Hematopoietic multipotent progenitor cell treated with erythropoietin and hydrocortisone succinate and interleukin-3 and kit ligand, for 4 days (in vitro differentiated cells): ENCODE data around the gene ALG5.

ENCODE experiments used
- DNase-seq: peaks from one replicate; pipeline ENCODE4 v3.0.0-alpha.2; 2015

ALG5 gene

DNA sequence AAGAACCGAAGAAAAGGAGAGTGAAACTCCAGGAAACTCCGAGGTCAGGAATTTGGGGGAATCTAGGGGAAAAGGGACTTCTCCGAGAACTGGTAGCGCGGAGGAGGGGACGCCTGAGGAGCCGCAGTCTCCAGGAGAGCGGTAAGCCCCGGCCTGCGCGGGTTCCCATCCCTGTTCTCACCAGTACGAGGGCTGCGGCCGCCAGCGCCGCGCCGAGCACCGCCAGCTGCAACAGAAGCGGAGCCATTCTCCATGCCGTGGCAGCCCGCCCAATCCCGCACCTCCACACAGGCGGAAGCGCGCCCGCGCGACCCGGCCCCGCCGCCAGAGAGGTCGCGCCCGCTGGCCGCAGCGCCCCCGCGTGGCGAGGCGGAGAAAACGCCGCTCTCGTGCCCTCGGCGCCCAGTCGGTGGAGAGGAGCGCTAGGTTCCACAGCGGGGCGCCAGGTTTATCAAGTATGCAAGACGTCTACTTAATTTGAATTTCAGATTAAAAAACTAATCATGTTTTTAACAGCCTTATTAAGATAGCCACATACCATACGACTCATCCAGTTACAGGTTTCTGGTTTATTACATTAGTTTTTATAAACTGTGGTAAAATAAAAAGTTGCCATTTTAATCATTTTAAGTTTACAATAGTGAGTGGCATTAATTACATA is at the start of gene ALG5:
Gene ALG5, minus strand, starts transcription at position 287 of the 661 bp plus-strand sequence. Its CDS starts 40 bp downstream, at position 247.
- peak; percentile 95 for DNase-seq

DNA sequence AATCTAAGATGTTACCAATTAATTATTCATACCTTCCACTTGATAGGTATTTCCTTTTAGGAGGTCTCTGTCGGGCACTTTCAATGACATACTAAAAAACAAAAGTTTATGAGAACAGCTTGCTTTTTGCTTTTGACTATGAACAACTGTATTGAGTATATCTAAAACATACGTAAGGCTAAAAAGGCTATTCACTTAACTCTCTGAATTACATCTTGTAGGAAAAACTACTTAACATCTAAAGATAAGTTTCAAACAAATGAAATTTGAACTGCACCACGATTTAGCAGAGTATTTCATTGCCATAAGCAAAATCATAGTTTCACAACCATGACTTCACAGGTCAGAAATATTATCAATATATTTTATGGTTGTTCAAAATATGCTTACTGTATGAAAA is 48.7 kb upstream of the ALG5 start:
- DNase-seq: no peak

DNA sequence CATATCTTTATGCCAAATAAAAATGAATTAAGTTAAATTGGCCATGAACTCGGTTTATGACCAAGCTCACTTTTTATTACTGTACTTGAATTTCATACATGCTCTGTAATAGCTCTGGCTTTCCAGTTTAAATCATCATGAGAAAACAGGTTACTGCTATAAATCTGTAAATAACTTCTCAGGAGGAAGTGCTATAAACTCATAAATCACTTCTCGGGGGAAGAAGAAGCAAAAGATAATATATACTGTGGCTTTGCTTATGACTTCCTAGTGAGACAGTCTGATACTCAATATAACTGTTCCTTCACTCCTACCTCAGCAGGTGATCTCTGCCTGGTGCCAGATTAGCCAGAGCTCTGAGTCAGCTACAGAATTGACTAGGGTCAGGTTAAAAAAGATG is 47.9 kb upstream of the ALG5 start:
- DNase-seq: no peak

GRCh38 chr13:37046062-37046461 is 46.9 kb upstream of the ALG5 start:
- no peak for DNase-seq

DNA sequence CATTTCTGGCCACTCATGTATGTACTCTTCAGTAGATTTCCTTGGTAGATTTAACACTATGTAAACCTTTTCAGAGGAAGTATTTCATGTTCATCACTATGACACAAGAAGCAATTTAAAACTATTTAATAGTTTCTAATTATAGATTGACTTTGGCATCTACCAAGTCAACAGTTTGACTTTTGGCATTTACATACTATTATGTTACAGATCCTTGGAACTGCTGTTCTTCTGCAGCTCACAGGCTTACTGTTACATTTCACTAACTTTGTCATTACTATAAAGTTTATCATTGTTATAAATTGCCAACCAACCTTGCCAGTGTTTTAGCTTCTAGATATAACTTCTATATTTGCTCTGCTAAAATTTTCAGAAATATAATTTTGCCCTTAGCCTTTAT is 41.6 kb upstream of the ALG5 start:
- DNase-seq: no peak

- DNase-seq: peak; percentile 80
These were observed 40.8 kb upstream of the ALG5 start for GRCh38 chr13:37039896-37040295.

GRCh38 chr13:37037241-37037640 is 38.1 kb upstream of the ALG5 start:
- DNase-seq: no peak

DNA sequence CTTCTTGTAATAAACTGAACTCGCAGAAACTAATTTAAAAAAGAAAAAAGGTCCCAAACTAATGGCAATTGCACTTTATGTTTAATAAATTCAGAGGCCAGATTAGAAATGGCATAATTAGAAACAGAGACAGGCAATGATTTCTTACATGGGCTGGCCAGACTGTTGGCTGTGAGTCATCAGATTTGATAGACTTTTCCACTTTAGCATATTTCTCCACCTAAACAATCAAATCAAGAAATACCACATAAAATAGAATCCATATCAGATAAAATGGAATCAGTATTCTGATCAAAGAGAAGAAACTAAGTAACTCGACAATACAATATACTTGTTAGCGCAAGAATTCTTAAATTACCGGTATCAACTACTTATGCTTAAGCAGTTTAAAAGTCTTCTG is 30.5 kb upstream of the ALG5 start:
- no peak for DNase-seq

DNA sequence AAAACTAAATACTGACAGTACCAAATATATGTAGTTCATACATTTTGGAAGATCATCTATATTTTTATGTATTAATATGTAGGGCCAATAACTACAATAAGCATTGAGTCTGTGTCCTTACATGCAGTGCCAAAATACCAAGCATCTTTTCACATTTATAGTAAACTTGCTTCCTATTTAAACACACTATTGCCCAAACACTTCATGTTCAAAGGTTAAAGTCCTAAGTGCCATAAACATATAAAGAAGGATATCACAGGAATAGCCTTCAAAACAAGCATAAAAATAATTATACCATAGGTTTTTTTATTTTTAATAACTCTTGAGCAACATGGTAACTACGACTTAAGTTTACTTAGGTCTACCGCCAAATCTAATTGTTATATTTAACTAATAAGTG is 28.5 kb upstream of the ALG5 start:
- DNase-seq: no peak

DNA sequence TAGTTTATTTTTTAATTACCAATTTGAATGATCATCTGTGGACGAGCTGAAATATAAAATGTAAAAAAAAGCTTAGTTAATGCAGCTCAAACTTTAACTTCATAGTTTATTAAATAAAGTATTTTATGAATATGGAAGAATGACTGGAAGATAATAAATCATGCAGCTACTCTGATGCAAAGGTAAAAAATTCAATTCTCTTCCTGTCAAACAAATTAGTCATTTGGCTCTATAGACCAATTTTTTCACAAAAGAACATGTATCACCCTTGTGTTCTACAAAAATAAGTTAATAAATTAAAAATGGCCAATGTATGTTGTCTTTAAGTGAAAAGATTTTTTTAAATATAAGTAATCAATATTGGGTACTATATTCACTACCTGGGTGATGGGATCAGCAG is 27.6 kb upstream of the ALG5 start:
- DNase-seq: no peak

DNA sequence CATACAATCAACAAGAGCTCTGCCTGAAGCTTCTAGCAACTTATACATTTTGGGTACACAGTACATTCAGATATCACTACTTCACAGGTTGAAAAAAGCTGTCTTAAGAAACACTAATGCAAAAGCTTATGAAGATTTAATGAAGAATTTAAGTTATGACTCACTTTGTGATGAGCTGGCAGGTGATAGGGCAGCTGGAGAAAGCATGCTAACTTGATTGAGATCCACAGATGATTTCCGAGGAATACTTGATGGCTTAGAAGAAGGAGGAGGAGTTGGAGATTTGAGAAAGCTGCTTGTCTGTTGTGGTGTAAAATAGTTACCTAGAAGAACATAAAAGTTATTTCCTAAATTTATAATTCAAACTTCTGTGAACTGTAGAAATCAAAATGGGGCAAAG is 24.7 kb upstream of the ALG5 start:
- no peak for DNase-seq

- DNase-seq: no peak
These were observed 15.5 kb upstream of the ALG5 start for GRCh38 chr13:37014609-37015008.

GRCh38 chr13:37011788-37012187 is 12.6 kb upstream of the ALG5 start:
- no peak for DNase-seq

- peak; percentile 30 for DNase-seq
These were observed 11.9 kb upstream of the ALG5 start for GRCh38 chr13:37011002-37011401.

DNA sequence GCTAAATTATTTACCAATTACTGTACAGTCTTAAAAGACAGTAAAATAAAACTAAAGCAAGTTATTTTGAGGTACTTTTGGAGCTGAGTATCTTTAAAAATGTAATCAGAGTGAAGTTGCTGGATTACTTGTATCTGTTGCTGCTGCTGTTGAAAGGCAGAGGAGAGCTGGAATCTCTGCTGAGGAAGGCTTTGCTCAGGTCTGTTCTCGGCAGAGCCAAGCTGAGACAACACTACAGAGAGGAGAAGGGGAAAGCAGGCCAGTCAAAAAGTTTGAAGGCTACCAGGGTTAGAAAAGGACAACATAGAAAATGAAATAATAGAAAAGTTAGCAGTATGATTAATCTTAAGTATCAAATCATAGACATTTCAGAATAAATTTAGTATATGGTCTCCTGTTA is 11.3 kb upstream of the ALG5 start:
- no peak for DNase-seq

DNA sequence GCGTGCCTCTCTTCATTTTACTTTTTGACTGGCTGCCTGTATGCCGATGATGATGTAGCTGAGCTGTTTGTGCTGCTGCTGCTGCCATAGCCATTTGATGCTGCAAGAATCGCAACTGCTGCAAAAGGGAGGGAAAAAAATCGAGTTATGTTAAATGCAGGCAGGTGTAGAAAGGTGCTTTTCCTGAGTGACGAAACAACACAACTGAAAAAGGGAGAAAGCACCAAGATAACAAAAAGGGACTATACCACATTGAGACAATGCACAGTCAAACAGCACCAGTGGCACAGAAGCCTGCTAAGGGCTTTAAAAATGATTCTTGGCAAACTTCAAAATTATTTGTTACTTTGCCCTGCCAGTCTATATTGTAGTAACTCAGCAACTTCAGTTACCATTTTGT is 10.6 kb upstream of the ALG5 start:
- no peak for DNase-seq

DNA sequence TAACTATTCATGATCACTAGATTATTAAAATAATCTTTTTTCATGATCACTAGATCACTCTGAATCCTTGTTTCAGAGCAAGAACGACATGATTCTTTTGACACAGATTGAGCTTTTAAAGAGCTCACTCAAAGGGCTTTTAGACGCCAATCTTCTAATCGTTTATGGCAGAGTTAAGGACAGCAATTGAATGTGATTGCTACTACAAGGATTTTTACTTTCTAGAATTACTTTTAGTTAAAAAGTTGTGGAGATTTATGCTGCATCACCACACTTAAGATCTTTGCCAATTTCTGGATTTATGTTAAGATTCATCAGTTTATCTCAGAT is 2.7 kb upstream of the ALG5 start:
- no peak for DNase-seq

GRCh38 chr13:36998624-36999041 is 507 bp downstream of the ALG5 start:
- DNase-seq: peak; percentile 37

DNA sequence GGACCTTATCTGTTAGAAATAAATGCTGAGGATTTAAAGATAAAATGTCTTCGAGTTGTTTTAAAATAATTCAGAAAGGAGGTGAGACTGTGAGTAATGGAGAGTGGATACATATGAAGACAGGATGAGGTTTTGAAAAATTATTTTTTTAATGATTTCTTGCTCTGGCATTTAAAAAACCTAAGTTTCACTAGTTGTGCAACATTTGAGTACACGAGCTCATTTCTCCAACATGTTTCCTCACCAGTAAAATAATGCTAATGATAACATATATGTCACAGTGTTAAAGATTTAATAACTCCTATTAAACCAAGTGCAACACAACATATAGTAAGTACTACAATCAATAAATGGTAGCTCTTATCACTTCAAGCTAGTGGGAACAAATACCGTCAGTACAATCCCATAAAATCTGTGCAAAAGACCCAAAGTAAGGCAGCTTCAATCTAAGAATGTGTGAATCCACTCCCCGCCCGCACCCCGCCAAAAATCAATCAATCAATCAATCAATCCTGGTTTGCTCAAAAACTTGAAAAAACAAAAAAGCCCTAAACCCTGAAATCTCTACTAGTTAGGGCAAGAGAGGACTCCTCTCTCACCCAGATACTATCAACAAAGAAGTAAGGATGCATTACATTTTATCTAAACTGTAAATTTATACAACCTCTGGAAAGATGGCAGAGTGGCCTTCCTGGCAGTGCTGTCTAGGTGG is 1.3 kb downstream of the ALG5 start:
- DNase-seq: no peak

GRCh38 chr13:36992362-36992761 is 6.8 kb downstream of the ALG5 start:
- no peak for DNase-seq

- DNase-seq: no peak
These were observed 12.5 kb downstream of the ALG5 start for GRCh38 chr13:36986462-36987240.

- peak; percentile 83 for DNase-seq
These were observed 17.9 kb downstream of the ALG5 start for GRCh38 chr13:36981156-36981743.

DNA sequence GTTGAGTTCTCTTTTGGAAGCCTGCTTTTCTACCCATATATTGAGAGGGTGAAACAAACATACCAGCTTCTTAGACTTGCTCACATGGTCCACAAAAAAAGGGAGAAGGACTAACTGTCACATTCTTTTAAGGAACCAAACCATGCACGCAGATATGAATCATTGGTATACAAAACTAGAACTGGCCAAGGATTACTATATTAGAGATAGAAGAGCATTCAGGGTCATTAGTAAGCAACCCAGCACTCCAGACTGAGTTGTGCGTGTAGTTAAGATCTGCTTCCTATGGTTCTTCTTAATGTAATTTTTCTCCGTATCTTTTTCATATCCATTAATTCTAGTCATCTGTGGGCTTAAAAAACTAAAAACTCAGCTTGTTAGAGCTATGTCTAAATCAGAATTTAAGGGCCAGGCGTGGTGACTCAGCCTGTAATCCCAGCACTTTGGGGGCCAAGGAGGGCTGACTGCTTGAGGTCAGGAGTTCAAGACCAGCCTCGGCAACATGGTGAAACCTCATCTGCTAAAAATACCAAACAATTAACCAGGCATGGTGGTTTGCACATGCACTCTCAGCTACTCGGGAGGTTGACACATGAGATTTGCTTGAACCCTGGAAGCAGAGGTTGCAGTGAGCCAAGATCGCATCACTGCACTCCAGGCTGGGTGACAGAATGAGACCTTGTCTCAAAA is 19.6 kb downstream of the ALG5 start:
- no peak for DNase-seq
